Progenitor cell of endocrine pancreas (in vitro differentiated cells): ENCODE measurements around the gene ST8SIA1. TPM values are rescaled to one million over a fixed set of nuclear protein-coding genes. Genes with fewer than 3 reads are reported as not detected.

Experiments used
- DNase-seq: peaks from one replicate; pipeline ENCODE4 v3.0.0; 2021; ENCODE audit warnings: low spot score; ENCODE audit not compliant: unreplicated experiment
- H3K27ac Mint-ChIP-seq: 2 replicates; pipeline ENCODE4 v1.8.0; 2021; ENCODE audit warnings: mild to moderate bottlenecking, moderate library complexity, mixed read lengths
- H3K27me3 Mint-ChIP-seq: 2 replicates; pipeline ENCODE4 v1.8.0; 2021; ENCODE audit warnings: mixed read lengths
- H3K36me3 Mint-ChIP-seq: 2 replicates; pipeline ENCODE4 v1.8.0; 2022; ENCODE audit warnings: mixed read lengths; ENCODE audit not compliant: insufficient read depth
- H3K4me1 Mint-ChIP-seq: 2 replicates; pipeline ENCODE4 v1.8.0; 2021; ENCODE audit warnings: low read depth, mixed read lengths
- H3K4me3 Mint-ChIP-seq: 2 replicates; pipeline ENCODE4 v1.8.0; 2021; ENCODE audit warnings: low read depth, mild to moderate bottlenecking, moderate library complexity, mixed read lengths
- H3K9me3 Mint-ChIP-seq: 2 replicates; pipeline ENCODE4 v1.8.0; 2021; ENCODE audit warnings: low read depth, mixed read lengths
- CTCF ChIP-seq: fragments of 200-600 bp; sonication (generic); IDR thresholded peaks from one replicate; pipeline ENCODE4 v1.5.0; 2021; ENCODE audit warnings: antibody characterized with exemption, mild to moderate bottlenecking; ENCODE audit not compliant: unreplicated experiment
- total RNA-seq: library from RNA; stranded (reverse); gene quantifications from 2 replicates; pipeline ENCODE4 v1.2.1, GENCODE V29; 2021

ST8SIA1 gene
- total RNA-seq, 1 donor from 2014 or later: 5.2 TPM

GRCh38 chr12:22242726-22243125 lies 91.8 kb downstream of the ST8SIA1 start:
- no peak for TF ChIP-seq CTCF
- Mint-ChIP-seq H3K9me3 (peaks cover 6% of the 10 kb centered on the region), H3K27me3 (no peaks in the 10 kb centered on the region), H3K4me3 (no peak overlapping the region), H3K27ac (no peak overlapping the region), H3K36me3 (peaks cover 4% of the 10 kb centered on the region), H3K4me1 (peaks cover 18% of the 10 kb centered on the region)
- no peak for DNase-seq

- DNase-seq: no peak
- Mint-ChIP-seq H3K27me3 (no peaks in the 10 kb centered on the region), H3K9me3 (peaks cover 6% of the 10 kb centered on the region), H3K4me3 (no peak overlapping the region), H3K36me3 (peaks cover 4% of the 10 kb centered on the region), H3K27ac (no peak overlapping the region), H3K4me1 (peaks cover 4% of the 10 kb centered on the region)
- TF ChIP-seq CTCF: no peak
Observed at GRCh38 chr12:22238211-22238610, 96.3 kb downstream of the ST8SIA1 start.

- no peak for DNase-seq
- Mint-ChIP-seq H3K27me3 (no peaks in the 10 kb centered on the region), H3K4me3 (no peak overlapping the region), H3K4me1 (peaks cover 13% of the 10 kb centered on the region), H3K36me3 (peaks cover 4% of the 10 kb centered on the region), H3K9me3 (peaks cover 6% of the 10 kb centered on the region), H3K27ac (no peak overlapping the region)
- TF ChIP-seq CTCF: no peak
Observed at GRCh38 chr12:22234561-22234960, 99.9 kb downstream of the ST8SIA1 start.

- no peak for DNase-seq
- no peak overlapping the region for H3K4me3 Mint-ChIP-seq
- no peak overlapping the region for H3K27ac Mint-ChIP-seq
- H3K4me1 Mint-ChIP-seq: peaks cover 13% of the 10 kb centered on the region
- H3K27me3 Mint-ChIP-seq: no peaks in the 10 kb centered on the region
- TF ChIP-seq CTCF: no peak
- no peaks in the 10 kb centered on the region for H3K36me3 Mint-ChIP-seq
- no peaks in the 10 kb centered on the region for H3K9me3 Mint-ChIP-seq
Observed at GRCh38 chr12:22231836-22232235, 102.7 kb downstream of the ST8SIA1 start.

- no peak overlapping the region for H3K27ac Mint-ChIP-seq
- H3K36me3 Mint-ChIP-seq: no peaks in the 10 kb centered on the region
- H3K4me1 Mint-ChIP-seq: peaks cover 13% of the 10 kb centered on the region
- H3K4me3 Mint-ChIP-seq: no peak overlapping the region
- no peak for TF ChIP-seq CTCF
- no peaks in the 10 kb centered on the region for H3K27me3 Mint-ChIP-seq
- H3K9me3 Mint-ChIP-seq: no peaks in the 10 kb centered on the region
- no peak for DNase-seq
Observed at GRCh38 chr12:22231078-22231477, 103.4 kb downstream of the ST8SIA1 start.
